HCT116 (cell line): Measurements from ENCODE around the gene GGCX. TPM values are rescaled to one million over a fixed set of nuclear protein-coding genes. Genes with fewer than 3 reads are reported as not detected.
A peak's percentile ranks its signal among the peaks of the same experiment; 100 is the strongest.
"Not testable (repeated sequence)": the region's sequence is repeated elsewhere in the genome, so short reads cannot be mapped to it uniquely, and the experiment has no call there.

Experiments
- ATAC-seq: fragments of 200-7000 bp; cut with Tn5 transposase; 2 replicates; pipeline ENCODE4 v1.9.1; 2020; ENCODE audit warnings: mild to moderate bottlenecking, moderate library complexity
- BruUV-seq: library from RNA; stranded (reverse); fragments of 400-500 nt; replicated peaks from 2 replicates; lab custom pipeline; 2021; lab: Mats Ljungman, UMichigan
- CTCF ChIA-PET: fragments of 300-600 bp; sonication (Branson Sonifier 250); formaldehyde crosslinking; loops from one replicate; lab custom pipeline; 2021; ENCODE audit warnings: antibody characterized with exemption; lab: Charles Lee
- POLR2A ChIA-PET: fragments of 300-600, 350-600 bp; sonication (Branson Sonifier 250); formaldehyde crosslinking; loops from one replicate; lab custom pipeline; 2021; ENCODE audit warnings: antibody characterized with exemption; lab: Charles Lee
- RAD21 ChIA-PET, 2 experiments: fragments of 300-600 bp; sonication (Branson Sonifier 250); formaldehyde crosslinking; loops; one replicate each; lab custom pipeline; 2023; ENCODE audit warnings: low total read pairs in 2 of 2; ENCODE audit not compliant: uncharacterized antibody in 2 of 2, unreplicated experiment in 2 of 2, low non-redundant PET in 1 of 2; lab: Charles Lee
- DNase-seq: peaks from one replicate; pipeline ENCODE4 v3.0.0-alpha.2; 2010; ENCODE audit warnings: low read depth, low spot score
- H2AFZ ChIP-seq: fragments of 200-600 bp; shearing (Covaris generic), sonication (generic); 2 replicates; pipeline ENCODE4 v1.6.1; 2017; ENCODE audit warnings: low read depth, mixed run types, mixed read lengths, antibody characterized with exemption, low read length; ENCODE audit not compliant: poor library complexity, severe bottlenecking
- H3K27ac ChIP-seq: 2 replicates; pipeline ENCODE4 v1.5.1; 2012; ENCODE audit warnings: low read depth, low read length
- H3K27me3 ChIP-seq: fragments of 200-600 bp; sonication (generic); 2 replicates; pipeline ENCODE4 v1.6.1; 2016; ENCODE audit warnings: mixed run types, low read length, mixed read lengths; ENCODE audit not compliant: insufficient read depth
- H3K36me3 ChIP-seq, 2 experiments: fragments of 200-500 bp in 1 of 2; fragments of 200-600 bp in 1 of 2; sonication (Bioruptor generic) in 1 of 2; sonication (generic) in 1 of 2; 2 replicates each; pipeline versions ENCODE4 v1.5.1 to v1.6.1; 2014 to 2016; ENCODE audit warnings: low read length in 2 of 2, inconsistent platforms in 1 of 2, mixed read lengths in 1 of 2, mixed run types in 1 of 2; ENCODE audit not compliant: insufficient read depth in 2 of 2, control insufficient read depth in 1 of 2
- H3K4me1 ChIP-seq, 2 experiments: fragments of 200-600 bp in 1 of 2; sonication (generic) in 1 of 2; 2 replicates each; pipeline versions ENCODE4 v1.5.1 to v1.6.1; 2012 to 2017; ENCODE audit warnings: low read length in 2 of 2, inconsistent platforms in 1 of 2, mild to moderate bottlenecking in 1 of 2, mixed read lengths in 1 of 2, mixed run types in 1 of 2, moderate library complexity in 1 of 2; ENCODE audit not compliant: insufficient read depth in 2 of 2, control insufficient read depth in 1 of 2
- H3K4me2 ChIP-seq: fragments of 200-600 bp; sonication (generic); 2 replicates; pipeline ENCODE4 v1.6.1; 2017; ENCODE audit warnings: mixed run types, low read length, mixed read lengths
- H3K4me3 ChIP-seq, 2 experiments: fragments of 200-600 bp in 1 of 2; sonication (generic) in 1 of 2; replicated peaks in 1 of 2; 2 replicates each; pipeline ENCODE4 v1.5.1; 2011 to 2016; ENCODE audit warnings: low read length in 2 of 2, control low read depth in 1 of 2, low read depth in 1 of 2, mild to moderate bottlenecking in 1 of 2, mixed read lengths in 1 of 2, mixed run types in 1 of 2
- H3K79me2 ChIP-seq: fragments of 200-600 bp; sonication (generic); 2 replicates; pipeline ENCODE4 v1.6.1; 2017; ENCODE audit warnings: mild to moderate bottlenecking, mixed run types, low read length, moderate library complexity, mixed read lengths; ENCODE audit not compliant: insufficient read depth
- H3K9ac ChIP-seq: fragments of 200-600 bp; sonication (generic); 2 replicates; pipeline ENCODE4 v1.6.1; 2016; ENCODE audit warnings: low read length, mixed read lengths
- H3K9me2 ChIP-seq: fragments of 200-600 bp; sonication (generic), shearing (Covaris generic); 2 replicates; pipeline ENCODE4 v1.6.1; 2017; ENCODE audit warnings: mixed run types, mild to moderate bottlenecking, moderate library complexity; ENCODE audit not compliant: insufficient read depth
- H3K9me3 ChIP-seq, 2 experiments: fragments of 200-500 bp in 1 of 2; fragments of 200-600 bp in 1 of 2; sonication (Bioruptor generic) in 1 of 2; sonication (generic) in 1 of 2; 2 replicates each; pipeline ENCODE4 v1.6.1; 2014 to 2017; ENCODE audit warnings: low read length in 2 of 2, mixed read lengths in 2 of 2, inconsistent platforms in 1 of 2, low read depth in 1 of 2, mild to moderate bottlenecking in 1 of 2, mixed run types in 1 of 2, moderate library complexity in 1 of 2; ENCODE audit not compliant: control insufficient read depth in 1 of 2, insufficient read depth in 1 of 2
- H4K20me1 ChIP-seq: fragments of 200-600 bp; sonication (generic), shearing (Covaris generic); 2 replicates; pipeline ENCODE4 v1.6.1; 2017; ENCODE audit warnings: mixed run types, mild to moderate bottlenecking, moderate library complexity; ENCODE audit not compliant: insufficient read depth
- POLR2A ChIP-seq: IDR thresholded peaks from 2 replicates; pipeline ENCODE4 v1.7.0; 2011; ENCODE audit warnings: borderline replicate concordance; ENCODE audit not compliant: insufficient read depth, insufficient read length; ENCODE audit errors: extremely low read depth
- POLR2AphosphoS5 ChIP-seq: IDR thresholded peaks from 2 replicates; pipeline ENCODE4 v1.6.1; 2011; ENCODE audit warnings: mild to moderate bottlenecking, low read depth, low read length, moderate library complexity
- intact Hi-C: fragments of 100-400 bp; cut with micrococcal nuclease; formaldehyde crosslinking; loops from 2 replicates; pipeline ENCODE4 v1.10.0; 2022
- total RNA-seq: library from RNA; stranded (reverse); gene quantifications from one replicate; pipeline ENCODE4 v1.2.1, GENCODE V29; 2021; ENCODE audit not compliant: unreplicated experiment

The GGCX gene
- total RNA-seq, 1 experiment from 2014 or later: 43.5 TPM

DNA sequence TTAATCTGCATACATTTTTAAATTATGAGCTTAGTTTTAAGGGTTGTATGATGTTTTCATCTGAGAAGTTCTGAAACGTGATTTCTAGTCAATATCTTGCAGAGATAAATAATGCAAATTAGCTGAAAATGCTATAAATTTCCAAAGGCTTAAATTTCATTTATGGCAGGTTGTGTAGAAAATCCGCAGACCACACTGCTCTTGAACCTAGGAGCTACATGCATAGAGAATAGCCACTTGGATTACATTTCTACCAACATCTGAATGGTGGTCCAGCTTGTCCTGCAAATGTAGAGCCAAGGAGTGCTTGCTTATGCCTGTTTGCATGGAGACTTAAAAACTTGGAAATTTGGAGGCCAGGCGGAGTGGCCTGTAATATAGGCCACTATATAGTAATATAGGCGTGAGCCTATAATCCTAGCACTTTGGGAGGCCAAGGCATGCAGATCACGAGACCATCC lies 15.5 kb downstream of the GGCX start:
- BruUV-seq: no TSS peak
- Histone ChIP-seq H3K27me3 (no peaks in the 10 kb centered on the region), H3K36me3 (peaks cover 32 to 61% of the 10 kb centered on the region in 2 experiments), H3K27ac (peak overlapping the region; percentile 37; the same call in 1 of the 2 replicates), H4K20me1 (peaks cover 32% of the 10 kb centered on the region), H2AFZ (no peak overlapping the region), H3K79me2 (peaks cover 28% of the 10 kb centered on the region), H3K9me2 (no peaks in the 10 kb centered on the region), H3K9me3 (no peaks in the 10 kb centered on the region), H3K4me3 (no peak overlapping the region), H3K9ac (no peak overlapping the region), H3K4me2 (no peak overlapping the region), H3K4me1 (peaks cover 5 to 27% of the 10 kb centered on the region in 2 experiments; a peak in 3 of 4 replicates)
- DNase-seq: peak; percentile 43
- ChIA-PET RAD21 (interaction anchor here in 1 of 2 experiments (1.2 kb wide), 1 partner anchor 124 kb away, joined by 3 read pairs; no protein-coding TSS in a partner anchor), CTCF (interaction anchor here (1.5 to 2.0 kb wide), 2 partner anchors 125 to 126 kb away, joined by 6 to 8 read pairs; no protein-coding TSS in a partner anchor), POLR2A (interaction anchor here (0.6 to 15.3 kb wide), 32 partner anchors 9 to 191 kb away, joined by 3 to 236 read pairs (median 4); partner anchors contain the start of genes ELMOD3, GGCX, RETSAT and SH2D6)
- TF ChIP-seq POLR2AphosphoS5 (no peak), POLR2A (peak; percentile 21)
- intact Hi-C loops: no loop called here
- no peak for ATAC-seq

DNA sequence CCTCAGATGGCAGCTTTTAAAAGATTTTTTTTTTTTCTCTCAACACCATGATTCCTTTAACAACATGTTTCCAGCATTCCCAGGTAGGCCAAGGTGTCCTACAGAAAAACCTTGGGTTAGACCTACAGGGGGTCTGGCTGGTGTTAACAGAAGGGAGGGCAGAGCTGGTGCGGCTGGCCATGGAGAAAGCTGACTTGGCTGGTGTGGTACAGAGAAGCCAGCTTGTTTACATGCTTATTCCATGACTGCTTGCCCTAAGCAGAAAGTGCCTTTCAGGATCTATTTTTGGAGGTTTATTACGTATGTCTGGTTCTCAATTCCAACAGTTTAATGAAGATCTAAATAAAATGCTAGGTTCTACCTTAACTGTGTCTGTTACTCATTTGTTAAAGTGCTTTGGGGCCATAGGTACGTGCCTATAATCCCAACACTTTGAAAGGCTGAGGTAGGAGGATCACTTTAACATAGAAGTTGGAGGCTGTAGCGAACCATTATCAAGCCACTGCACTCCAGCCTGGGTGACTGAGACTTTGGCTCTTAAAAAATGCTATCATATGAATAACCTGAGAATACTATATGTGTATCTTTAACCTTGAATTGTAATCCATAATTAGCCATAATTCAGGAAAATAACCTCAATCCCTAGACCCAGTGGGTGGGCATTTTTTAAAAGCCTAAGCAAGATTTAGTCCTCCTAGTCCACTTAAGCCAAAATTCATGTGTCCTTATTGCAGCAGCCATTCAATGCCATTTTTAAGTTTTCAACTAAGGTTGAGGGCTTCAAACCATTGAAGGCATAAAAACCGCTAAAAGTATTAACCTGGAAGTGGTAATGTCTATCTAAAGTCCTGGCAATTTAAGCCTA lies 16.1 kb downstream of the GGCX start:
- POLR2A ChIA-PET: interaction anchor here (0.6 to 15.3 kb wide), 27 partner anchors 8 to 191 kb away, joined by 3 to 236 read pairs (median 5); partner anchors contain the start of genes ELMOD3, GGCX, RETSAT and SH2D6
- intact Hi-C loops: not testable (repeated sequence)

More for the DNA sequence above, 16.1 kb downstream of the GGCX start:
- H3K9me3 ChIP-seq, BruUV-seq, H3K4me3 ChIP-seq, H3K9me2 ChIP-seq, H3K9ac ChIP-seq, ATAC-seq, H3K27me3 ChIP-seq, DNase-seq, H2AFZ ChIP-seq, H3K4me2 ChIP-seq: not testable (repeated sequence)
- H4K20me1 ChIP-seq: peaks cover 39% of the 10 kb centered on the region
- peak overlapping the region; percentile 37; the same call in 1 of the 2 replicates for H3K27ac ChIP-seq
- TF ChIP-seq POLR2AphosphoS5: peak; percentile 28; the same call in 1 of the 2 replicates
- H3K79me2 ChIP-seq: peaks cover 35% of the 10 kb centered on the region
- RAD21 ChIA-PET: interaction anchor here in 1 of 2 experiments (1.2 kb wide), 1 partner anchor 123 kb away, joined by 3 read pairs; no protein-coding TSS in a partner anchor
- H3K36me3 ChIP-seq: peaks cover 39 to 62% of the 10 kb centered on the region in 2 experiments
- CTCF ChIA-PET: interaction anchor here (1.5 to 2.0 kb wide), 2 partner anchors 124 to 125 kb away, joined by 6 to 8 read pairs; no protein-coding TSS in a partner anchor
- H3K4me1 ChIP-seq: peaks cover 5 to 33% of the 10 kb centered on the region in 2 experiments; a peak in 3 of 4 replicates
